Measurements from ENCODE around the gene CYGB. TPM values are rescaled to one million over a fixed set of nuclear protein-coding genes. Genes with fewer than 3 reads are reported as not detected.

CYGB gene
- total RNA-seq, 2 experiments from 2014 or later, result 0.44 to 0.57 TPM

GRCh38 chr17:76584427-76585032 lies 47.0 kb upstream of the CYGB start:
- no peaks in the 10 kb centered on the region for H3K79me2 ChIP-seq (ENCODE audit: insufficient read depth, low read depth, low read length)
- no peaks in the 10 kb centered on the region for H3K9me2 ChIP-seq (ENCODE audit: insufficient read depth, low read length)
- no peaks in the 10 kb centered on the region for H3K4me1 ChIP-seq (ENCODE audit: insufficient read depth, low read length, poor library complexity, severe bottlenecking)
- H2AFZ ChIP-seq (ENCODE audit: low read length), result no peak overlapping the region
- H3K4me2 ChIP-seq (ENCODE audit: low read length), result no peak overlapping the region
- H3K4me3 ChIP-seq (ENCODE audit: low read depth, low read length, poor library complexity, severe bottlenecking), result no peak overlapping the region
- ChIA-PET POLR2A (interaction anchor here (0.7 kb wide), 1 partner anchor 183 kb away, joined by 3 read pairs; no protein-coding TSS in a partner anchor), CTCF (ENCODE audit: unreplicated experiment) (no interaction called here)
- no peaks in the 10 kb centered on the region for H3K36me3 ChIP-seq (ENCODE audit: insufficient read depth, low read length)
- no TSS peak for BruUV-seq (replicated peaks)
- TF ChIP-seq EZH2phosphoT487 (IDR thresholded peaks at IDR 0.05; ENCODE audit: borderline replicate concordance, low read depth, low read length), result no peak
- no peak for TF ChIP-seq CTCF (conservative IDR thresholded peaks at IDR 0.05; ENCODE audit: low read length)
- no peak overlapping the region for H3K27ac ChIP-seq (ENCODE audit: low read depth, low read length, poor library complexity, severe bottlenecking)
- no peaks in the 10 kb centered on the region for H4K20me1 ChIP-seq (ENCODE audit: insufficient read depth, low read length)
- intact Hi-C loops (cut with micrococcal nuclease; ENCODE audit: unreplicated experiment), result no loop called here
- no peak for DNase-seq (ENCODE audit: low spot score)
- H3K9me3 ChIP-seq (ENCODE audit: low read length), result no peaks in the 10 kb centered on the region

GRCh38 chr17:76582660-76583059 lies 45.2 kb upstream of the CYGB start:
- Histone ChIP-seq H2AFZ (ENCODE audit: low read length) (no peak overlapping the region), H3K9me3 (ENCODE audit: low read length) (no peaks in the 10 kb centered on the region), H3K9me2 (ENCODE audit: insufficient read depth, low read length) (no peaks in the 10 kb centered on the region), H3K79me2 (ENCODE audit: insufficient read depth, low read depth, low read length) (no peaks in the 10 kb centered on the region), H3K27ac (ENCODE audit: low read depth, low read length, poor library complexity, severe bottlenecking) (no peak overlapping the region), H3K4me3 (ENCODE audit: low read depth, low read length, poor library complexity, severe bottlenecking) (no peak overlapping the region), H3K4me1 (ENCODE audit: insufficient read depth, low read length, poor library complexity, severe bottlenecking) (no peaks in the 10 kb centered on the region), H3K4me2 (ENCODE audit: low read length) (no peak overlapping the region), H3K36me3 (ENCODE audit: insufficient read depth, low read length) (no peaks in the 10 kb centered on the region), H4K20me1 (ENCODE audit: insufficient read depth, low read length) (no peaks in the 10 kb centered on the region)
- TF ChIP-seq EZH2phosphoT487 (IDR thresholded peaks at IDR 0.05; ENCODE audit: borderline replicate concordance, low read depth, low read length) (no peak), CTCF (conservative IDR thresholded peaks at IDR 0.05; ENCODE audit: low read length) (no peak)
- CTCF ChIA-PET (ENCODE audit: unreplicated experiment), result no interaction called here
- no peak for DNase-seq (ENCODE audit: low spot score)
- intact Hi-C loops (cut with micrococcal nuclease; ENCODE audit: unreplicated experiment), result no loop called here
- no TSS peak for BruUV-seq (replicated peaks)
- POLR2A ChIA-PET, result interaction anchor here (0.6 to 0.7 kb wide), 3 partner anchors 239 to 372 kb away, joined by 3 to 4 read pairs (median 3); no protein-coding TSS in a partner anchor

GRCh38 chr17:76581515-76581914 lies 44.0 kb upstream of the CYGB start:
- Histone ChIP-seq H2AFZ (ENCODE audit: low read length) (no peak overlapping the region), H3K79me2 (ENCODE audit: insufficient read depth, low read depth, low read length) (no peaks in the 10 kb centered on the region), H3K9me3 (ENCODE audit: low read length) (no peaks in the 10 kb centered on the region), H3K4me3 (ENCODE audit: low read depth, low read length, poor library complexity, severe bottlenecking) (no peak overlapping the region), H4K20me1 (ENCODE audit: insufficient read depth, low read length) (no peaks in the 10 kb centered on the region), H3K4me1 (ENCODE audit: insufficient read depth, low read length, poor library complexity, severe bottlenecking) (no peaks in the 10 kb centered on the region), H3K27ac (ENCODE audit: low read depth, low read length, poor library complexity, severe bottlenecking) (no peak overlapping the region), H3K36me3 (ENCODE audit: insufficient read depth, low read length) (no peaks in the 10 kb centered on the region), H3K9me2 (ENCODE audit: insufficient read depth, low read length) (no peaks in the 10 kb centered on the region), H3K4me2 (ENCODE audit: low read length) (no peak overlapping the region)
- TF ChIP-seq CTCF (conservative IDR thresholded peaks at IDR 0.05; ENCODE audit: low read length) (no peak), EZH2phosphoT487 (IDR thresholded peaks at IDR 0.05; ENCODE audit: borderline replicate concordance, low read depth, low read length) (no peak)
- POLR2A ChIA-PET, result interaction anchor here (0.7 kb wide), 2 partner anchors 9 to 13 kb away, joined by 3 to 6 read pairs; no protein-coding TSS in a partner anchor
- BruUV-seq (replicated peaks), result no TSS peak
- CTCF ChIA-PET (ENCODE audit: unreplicated experiment), result no interaction called here
- no peak for DNase-seq (ENCODE audit: low spot score)
- intact Hi-C loops (cut with micrococcal nuclease; ENCODE audit: unreplicated experiment), result no loop called here
